GM12875 (cell line): ENCODE results near the gene ABHD16A.
A peak's percentile ranks its signal among the peaks of the same experiment; 100 is the strongest.

ENCODE experiments used
- H3K4me3 ChIP-seq: one replicate; pipeline ENCODE4 v1.5.1; 2011; ENCODE audit warnings: low read depth, low read length, control low read depth
- TF ChIP-seq, protein P1 (sequence below): IDR thresholded peaks from 2 replicates; pipeline ENCODE4 v1.5.1; 2011; ENCODE audit warnings: low read depth, mild to moderate bottlenecking, control low read depth, inconsistent platforms, low read length, moderate library complexity, borderline replicate concordance; ENCODE audit not compliant: insufficient read depth

Gene ABHD16A

DNA sequence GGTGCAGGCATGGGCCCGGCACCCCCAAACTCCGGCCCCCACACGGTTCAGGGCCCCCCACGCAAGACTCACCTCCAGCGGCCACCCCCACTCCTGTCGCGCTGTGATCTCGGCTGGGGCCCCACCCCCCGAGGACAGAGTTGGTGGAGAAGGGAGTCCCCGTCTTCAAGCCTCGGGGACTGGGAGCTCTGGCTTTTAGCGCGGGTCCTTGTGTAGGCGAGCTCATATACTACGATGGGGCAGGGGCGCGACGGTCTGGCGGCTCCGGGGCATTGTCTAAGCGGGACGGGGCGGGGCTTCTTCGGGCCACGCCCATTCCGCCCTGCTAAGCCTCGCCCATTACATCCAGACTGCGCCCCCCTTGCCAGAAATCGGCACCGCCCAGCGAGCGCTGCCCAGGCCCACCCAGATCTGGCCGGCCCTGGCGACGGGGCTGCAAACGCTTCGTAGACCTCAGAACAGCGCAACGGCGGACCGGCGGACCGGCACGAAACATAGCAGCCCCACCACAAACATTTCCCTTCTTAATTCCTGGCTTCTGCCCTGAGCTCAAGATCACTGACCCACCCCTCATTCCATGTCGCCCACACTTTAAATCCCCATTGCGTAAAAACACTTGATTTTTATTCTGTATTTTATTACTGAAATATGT lies 27.0 kb upstream of the ABHD16A start:
- TF ChIP-seq, protein P1, sequence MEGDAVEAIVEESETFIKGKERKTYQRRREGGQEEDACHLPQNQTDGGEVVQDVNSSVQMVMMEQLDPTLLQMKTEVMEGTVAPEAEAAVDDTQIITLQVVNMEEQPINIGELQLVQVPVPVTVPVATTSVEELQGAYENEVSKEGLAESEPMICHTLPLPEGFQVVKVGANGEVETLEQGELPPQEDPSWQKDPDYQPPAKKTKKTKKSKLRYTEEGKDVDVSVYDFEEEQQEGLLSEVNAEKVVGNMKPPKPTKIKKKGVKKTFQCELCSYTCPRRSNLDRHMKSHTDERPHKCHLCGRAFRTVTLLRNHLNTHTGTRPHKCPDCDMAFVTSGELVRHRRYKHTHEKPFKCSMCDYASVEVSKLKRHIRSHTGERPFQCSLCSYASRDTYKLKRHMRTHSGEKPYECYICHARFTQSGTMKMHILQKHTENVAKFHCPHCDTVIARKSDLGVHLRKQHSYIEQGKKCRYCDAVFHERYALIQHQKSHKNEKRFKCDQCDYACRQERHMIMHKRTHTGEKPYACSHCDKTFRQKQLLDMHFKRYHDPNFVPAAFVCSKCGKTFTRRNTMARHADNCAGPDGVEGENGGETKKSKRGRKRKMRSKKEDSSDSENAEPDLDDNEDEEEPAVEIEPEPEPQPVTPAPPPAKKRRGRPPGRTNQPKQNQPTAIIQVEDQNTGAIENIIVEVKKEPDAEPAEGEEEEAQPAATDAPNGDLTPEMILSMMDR = no peak
- H3K4me3 ChIP-seq = peak overlapping the region; percentile 51

DNA sequence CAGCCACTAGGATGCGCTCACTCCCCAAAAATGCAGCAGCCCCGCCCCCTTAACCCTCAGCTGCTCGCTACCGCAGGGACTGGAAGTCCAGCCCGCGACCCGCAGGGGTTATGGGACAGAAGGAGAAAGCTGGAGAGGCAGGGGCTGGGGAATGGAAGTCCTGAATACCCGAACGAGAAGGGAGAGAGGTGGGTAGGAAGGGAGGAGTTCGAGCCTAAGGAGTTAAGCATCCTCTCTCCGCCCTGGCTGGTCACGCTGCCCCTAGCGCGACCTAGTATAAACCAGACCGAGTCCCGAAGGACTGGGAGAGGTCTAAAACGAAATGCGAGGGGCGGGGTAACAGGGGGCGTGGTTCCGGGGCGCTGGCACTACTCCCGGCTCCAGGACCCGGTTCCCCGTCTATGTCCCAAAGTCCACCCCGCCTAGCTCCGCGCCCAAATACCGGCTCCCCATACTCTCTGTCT lies 26.4 kb upstream of the ABHD16A start:
- TF ChIP-seq, protein P1 = no peak
- H3K4me3 ChIP-seq = peak overlapping the region; percentile 51

DNA sequence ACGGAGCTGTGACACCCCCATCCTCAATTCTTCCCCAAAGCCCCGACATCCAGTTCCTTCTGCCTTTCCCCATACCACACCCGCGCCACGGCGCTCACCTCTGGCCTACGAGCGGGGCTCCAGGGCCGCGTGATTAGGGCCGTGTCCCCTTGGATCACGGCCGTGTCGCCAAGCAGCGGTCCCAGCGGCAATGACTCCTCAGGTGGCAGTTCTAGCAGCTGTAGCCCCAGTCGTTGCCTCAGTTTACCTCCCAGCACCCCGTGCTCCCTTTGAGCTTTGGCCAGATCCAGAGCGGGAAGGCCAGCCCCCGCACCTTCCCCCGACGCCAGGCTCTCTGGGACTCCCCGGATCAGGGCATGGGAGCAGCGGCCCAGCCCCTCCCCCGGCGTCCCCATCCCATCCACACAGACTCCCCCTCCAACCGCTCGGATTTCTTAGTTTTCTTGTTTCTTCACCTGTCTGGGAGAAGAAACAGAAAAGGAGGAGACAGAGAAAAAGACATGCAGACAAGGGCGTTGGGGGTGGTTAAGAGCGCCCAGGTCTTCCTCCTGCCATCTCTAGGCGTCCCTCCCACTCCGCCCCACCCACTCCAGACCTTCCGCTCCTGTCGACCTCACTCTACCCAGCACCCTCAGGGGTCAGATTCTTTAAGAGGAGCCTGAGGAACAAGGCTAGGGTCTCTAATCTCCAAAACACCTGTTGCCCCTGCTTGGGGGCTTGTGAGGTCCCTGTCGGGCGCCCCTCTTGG lies 25.8 kb upstream of the ABHD16A start, which contains the start of gene DDAH2:
DDAH2 (minus strand) TSS at position 533 of the 748 bp plus-strand sequence; CDS start at position 395, 138 bp downstream.
- H3K4me3 ChIP-seq = peak within 1 kb of the TSS; percentile 51
- TF ChIP-seq, protein P1 = peak; percentile 78

DNA sequence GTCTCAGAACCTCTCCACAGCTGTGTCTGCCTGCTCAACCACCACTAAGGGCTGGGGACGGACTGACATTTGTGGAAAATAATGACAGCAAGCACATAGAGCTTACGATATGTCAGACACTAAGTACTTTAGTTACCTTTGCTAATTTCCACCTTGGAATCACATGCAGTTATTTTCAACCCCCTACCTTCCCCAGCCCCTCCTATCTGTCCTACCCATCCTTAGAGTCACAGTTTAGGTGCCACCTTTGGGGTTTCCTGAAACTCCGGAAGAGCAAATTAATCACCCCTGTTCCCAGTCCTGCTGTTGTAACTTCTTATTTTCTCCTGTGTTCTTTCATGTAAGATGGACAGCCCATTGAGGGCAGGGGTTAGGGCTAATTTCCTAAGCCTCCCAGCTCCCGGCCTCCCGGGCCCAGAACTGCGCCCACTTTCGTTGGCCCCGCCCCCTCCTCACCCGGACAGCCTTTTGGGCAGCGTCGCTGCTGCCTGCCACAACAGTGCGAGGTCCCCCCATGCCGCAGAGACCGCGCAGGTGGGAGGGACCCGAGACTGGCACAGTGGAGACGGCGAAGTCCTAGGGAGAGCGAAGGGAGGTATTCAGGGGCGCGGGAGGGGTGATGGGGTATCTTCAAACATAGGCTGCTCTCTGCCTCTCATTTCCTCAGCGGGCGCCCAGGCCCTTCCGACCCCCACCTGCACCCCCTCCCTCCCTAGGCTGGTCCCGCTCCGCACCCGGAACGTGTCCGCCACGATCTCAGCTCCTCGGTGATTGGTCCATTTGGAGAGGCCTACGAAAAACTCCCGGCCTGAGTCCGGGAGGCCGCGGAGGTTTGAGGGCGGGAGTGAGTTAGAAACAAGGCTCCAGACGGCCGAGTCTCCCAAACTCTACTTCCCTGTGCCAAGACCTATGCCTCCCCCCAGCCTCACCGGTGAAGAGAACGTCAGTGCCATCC lies 24.9 kb upstream of the ABHD16A start:
- H3K4me3 ChIP-seq = no peak overlapping the region
- TF ChIP-seq, protein P1 = no peak

DNA sequence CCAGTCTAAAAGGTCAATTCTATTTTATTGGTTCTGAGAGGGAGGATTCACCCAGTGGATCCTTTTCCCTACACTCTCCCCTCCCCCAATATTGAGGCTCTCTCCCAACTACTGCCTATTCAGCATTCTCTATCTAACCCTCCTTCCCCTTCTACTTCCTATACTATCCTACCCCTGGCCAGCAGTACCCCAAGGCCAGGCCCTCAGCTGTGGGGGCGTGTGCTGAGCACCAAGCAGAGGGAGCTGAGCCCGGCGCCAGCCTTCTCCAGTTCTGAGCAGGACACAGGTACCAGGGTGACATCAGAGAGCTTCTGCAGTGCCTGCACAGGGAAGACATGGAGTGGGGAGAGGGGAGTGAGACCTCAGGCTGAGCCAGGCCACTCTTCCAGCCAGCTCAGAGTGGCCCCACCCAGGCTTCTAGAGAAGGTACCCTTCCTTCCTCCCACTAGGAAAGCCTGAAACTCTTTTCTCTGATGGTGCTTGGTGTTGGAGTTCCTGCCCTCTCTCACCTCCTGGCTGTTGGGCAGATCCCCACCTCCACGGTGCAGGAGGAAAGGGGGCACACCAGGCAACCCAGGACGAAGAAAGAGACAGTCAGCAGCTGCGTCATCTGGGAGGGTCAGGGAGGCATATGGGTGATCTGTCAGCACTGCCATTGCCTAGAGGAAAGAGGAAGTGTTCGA lies 24.1 kb upstream of the ABHD16A start:
- TF ChIP-seq, protein P1 = no peak
- no peak overlapping the region for H3K4me3 ChIP-seq
